B cell (primary cell): ENCODE data around the gene PHF23. TPM values are rescaled to one million over a fixed set of nuclear protein-coding genes. Genes with fewer than 3 reads are reported as not detected.

Source experiments
- ATAC-seq: fragments of 200-7000 bp; cut with Tn5 transposase; one replicate; pipeline ENCODE4 v1.10.0; 2021; ENCODE audit warnings: low read depth, mild to moderate bottlenecking, moderate number of reproducible peaks, moderate library complexity
- CTCF ChIA-PET: fragments of 350-600 bp; sonication (Branson Sonifier 250); formaldehyde crosslinking; loops from one replicate; lab custom pipeline; 2021; ENCODE audit warnings: antibody characterized with exemption, inconsistent platforms; lab: Charles Lee
- POLR2A ChIA-PET: fragments of 350-600 bp; sonication (Branson Sonifier 250); formaldehyde crosslinking; loops from one replicate; lab custom pipeline; 2021; ENCODE audit warnings: antibody characterized with exemption; lab: Charles Lee
- DNase-seq: peaks from one replicate; pipeline ENCODE4 v3.0.0; 2013
- H2AFZ ChIP-seq: 2 replicates; pipeline ENCODE4 v1.6.1; 2012; ENCODE audit warnings: mild to moderate bottlenecking, low read depth, low read length; ENCODE audit not compliant: insufficient read depth, poor library complexity, severe bottlenecking
- H3K27ac ChIP-seq, 2 donors: 1 replicate in 1 of 2; 2 replicates in 1 of 2; pipeline ENCODE4 v1.5.1; 2012 to 2013; ENCODE audit warnings: low read length in 2 of 2, mild to moderate bottlenecking in 2 of 2, moderate library complexity in 1 of 2
- H3K27me3 ChIP-seq, 4 experiments: fragments of 200-600 bp in 1 of 4; sonication (generic) in 1 of 4; replicated peaks in 1 of 4; 1 replicate in 2 of 4; 2 replicates in 2 of 4; pipeline versions ENCODE4 v1.6.1 to v1.7.0; 2013 to 2016; ENCODE audit warnings: low read length in 3 of 4, mild to moderate bottlenecking in 2 of 4, mixed read lengths in 1 of 4, moderate library complexity in 1 of 4; ENCODE audit not compliant: insufficient read depth in 4 of 4, control insufficient read depth in 3 of 4; ENCODE audit errors: control extremely low read depth in 1 of 4
- H3K36me3 ChIP-seq, 2 experiments: replicated peaks in 1 of 2; 1 replicate in 1 of 2; 2 replicates in 1 of 2; pipeline versions ENCODE4 v1.6.1 to v1.7.1; 2013; ENCODE audit warnings: low read length in 1 of 2; ENCODE audit not compliant: insufficient read depth in 2 of 2, control insufficient read depth in 1 of 2; ENCODE audit errors: control extremely low read depth in 1 of 2, extremely low read depth in 1 of 2
- H3K4me1 ChIP-seq, 2 donors: fragments of 200-600 bp in 1 of 2; sonication (generic) in 1 of 2; 1 replicate in 1 of 2; 2 replicates in 1 of 2; pipeline versions ENCODE4 v1.5.1 to v1.6.1; 2013 to 2017; ENCODE audit warnings: low read length in 2 of 2; ENCODE audit not compliant: control insufficient read depth in 2 of 2, insufficient read depth in 2 of 2
- H3K4me2 ChIP-seq: replicated peaks from 2 replicates; pipeline ENCODE3; 2012; ENCODE audit warnings: mild to moderate bottlenecking, low read depth, low read length; ENCODE audit not compliant: poor library complexity, severe bottlenecking
- H3K4me3 ChIP-seq, 5 experiments: fragments of 200-600 bp in 1 of 5; sonication (generic) in 1 of 5; 1 replicate in 3 of 5; 2 replicates in 2 of 5; pipeline versions ENCODE4 v1.5.1 to v1.7.0; 2011 to 2016; ENCODE audit warnings: low read length in 4 of 5, mild to moderate bottlenecking in 4 of 5, low read depth in 2 of 5, control low read depth in 1 of 5, moderate library complexity in 1 of 5; ENCODE audit not compliant: insufficient read depth in 1 of 5; ENCODE audit errors: control extremely low read depth in 1 of 5, extremely low read depth in 1 of 5
- H3K79me2 ChIP-seq: fragments of 200-600 bp; sonication (generic); one replicate; pipeline ENCODE4 v1.6.0; 2016; ENCODE audit warnings: low read length; ENCODE audit not compliant: control insufficient read depth, insufficient read depth
- H3K9ac ChIP-seq: fragments of 200-600 bp; sonication (generic); 2 replicates; pipeline ENCODE4 v1.6.1; 2017; ENCODE audit warnings: mild to moderate bottlenecking, low read length, moderate library complexity
- H3K9me3 ChIP-seq, 3 donors: one replicate each; pipeline versions ENCODE4 v1.6.1 to v1.7.1; 2013; ENCODE audit warnings: low read length in 2 of 3; ENCODE audit not compliant: control insufficient read depth in 2 of 3, insufficient read depth in 1 of 3; ENCODE audit errors: control extremely low read depth in 1 of 3
- H4K20me1 ChIP-seq: 2 replicates; pipeline ENCODE4 v1.6.0; 2012; ENCODE audit warnings: mild to moderate bottlenecking, low read length; ENCODE audit not compliant: insufficient read depth, control insufficient read depth, poor library complexity, severe bottlenecking
- H3K27ac Mint-ChIP-seq: one replicate; pipeline ENCODE4 v1.8.0; 2021; ENCODE audit warnings: mixed read lengths
- H3K27me3 Mint-ChIP-seq: one replicate; pipeline ENCODE4 v1.8.0; 2021; ENCODE audit warnings: mixed read lengths
- H3K4me1 Mint-ChIP-seq: one replicate; pipeline ENCODE4 v1.8.0; 2021; ENCODE audit warnings: mixed read lengths
- H3K4me3 Mint-ChIP-seq: one replicate; pipeline ENCODE4 v1.8.0; 2021; ENCODE audit warnings: mixed read lengths
- H3K9me3 Mint-ChIP-seq: one replicate; pipeline ENCODE4 v1.8.0; 2022; ENCODE audit warnings: mixed read lengths; ENCODE audit not compliant: insufficient read depth
- EZH2 ChIP-seq: IDR thresholded peaks from 2 replicates; pipeline ENCODE4 v1.6.1; 2012; ENCODE audit warnings: borderline replicate concordance, low read depth, mild to moderate bottlenecking, moderate library complexity, low read length; ENCODE audit not compliant: insufficient read depth, poor library complexity, severe bottlenecking
- WGBS: methylation state at CpG from one replicate; pipeline ENCODE4 v1.1.5; 2013; ENCODE audit warnings: missing lambda C conversion rate; ENCODE audit not compliant: insufficient coverage; 5-methylcytosine and 5-hydroxymethylcytosine counted together
- intact Hi-C: fragments of 100-400 bp; cut with micrococcal nuclease; formaldehyde crosslinking; loops from one replicate; pipeline ENCODE4 v1.10.0; 2022
- polyA plus RNA-seq: library from polyadenylated mRNA; depleted of rRNA; stranded (reverse); fragments of >200 nt; gene quantifications from 2 replicates; pipeline ENCODE4 v1.2.3, GENCODE V29; 2012
- total RNA-seq, 2 donors: library from RNA; stranded (reverse); fragments of 120-200 nt in 1 of 2; gene quantifications; 1 replicate in 1 of 2; 2 replicates in 1 of 2; pipeline versions ENCODE4 v1.2.3 to v1.2.4, GENCODE V29; 2013 to 2022
- TF ChIP-seq, protein P1 (sequence below): fragments of 200-600 bp; IDR thresholded peaks from one replicate; pipeline ENCODE4 v1.8.0; 2022; ENCODE audit warnings: antibody characterized with exemption, mild to moderate bottlenecking

PHF23 gene
- total and polyA plus RNA-seq, 2 donors (not counting 1 experiment from before 2014, with no cell fraction given), result 17.6 to 42.3 TPM

DNA sequence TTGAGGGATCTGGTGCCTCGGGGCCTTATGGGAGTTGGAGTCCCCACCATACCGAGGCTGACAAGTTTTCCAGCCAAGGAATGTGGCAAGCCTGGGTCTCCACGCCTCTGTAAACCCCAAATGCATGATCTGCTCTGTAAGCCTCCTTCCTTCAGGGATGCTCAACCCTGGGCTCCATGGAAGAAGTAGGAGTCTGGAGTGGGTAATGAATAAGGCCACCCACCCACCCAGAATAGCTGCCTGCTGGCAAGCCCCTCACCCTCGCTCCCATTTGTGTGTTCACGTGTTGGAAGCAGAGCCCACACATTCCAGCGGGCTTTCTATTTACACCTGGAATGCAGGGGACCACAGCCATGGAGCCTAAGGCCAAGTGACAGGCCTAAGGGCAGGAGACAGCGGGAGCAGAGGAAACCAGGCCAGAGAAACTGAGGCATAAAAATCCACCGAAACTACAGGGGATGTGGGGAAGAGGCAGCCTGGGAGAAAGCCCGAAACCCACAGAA is 24.1 kb downstream of the PHF23 start:
- peak overlapping the region; percentile 99 for H3K27ac Mint-ChIP-seq
- Histone ChIP-seq H3K79me2 (peaks cover 7% of the 10 kb centered on the region), H2AFZ (peak overlapping the region; percentile 53), H3K27ac (peak overlapping the region; percentile 77 to 90), H3K9me3 (no peaks in the 10 kb centered on the region), H3K36me3 (no peaks in the 10 kb centered on the region), H3K9ac (peak overlapping the region; percentile 66), H3K4me3 (peak overlapping the region in 4 of 5 experiments; percentile 39 to 66 (median 55)), H4K20me1 (no peaks in the 10 kb centered on the region), H3K4me2 (peak overlapping the region; percentile 86), H3K4me1 (peaks cover 26 to 53% of the 10 kb centered on the region in 2 donors), H3K27me3 (peaks cover 0 to 4% (median 0%) of the 10 kb centered on the region in 4 experiments)
- intact Hi-C loops, result loop anchor here (2.0 kb wide), 3 partner anchors 92 to 472 kb away; partner anchors contain the start of genes EIF5A, TMEM256 and TP53
- no peak for TF ChIP-seq EZH2
- TF ChIP-seq, protein P1, sequence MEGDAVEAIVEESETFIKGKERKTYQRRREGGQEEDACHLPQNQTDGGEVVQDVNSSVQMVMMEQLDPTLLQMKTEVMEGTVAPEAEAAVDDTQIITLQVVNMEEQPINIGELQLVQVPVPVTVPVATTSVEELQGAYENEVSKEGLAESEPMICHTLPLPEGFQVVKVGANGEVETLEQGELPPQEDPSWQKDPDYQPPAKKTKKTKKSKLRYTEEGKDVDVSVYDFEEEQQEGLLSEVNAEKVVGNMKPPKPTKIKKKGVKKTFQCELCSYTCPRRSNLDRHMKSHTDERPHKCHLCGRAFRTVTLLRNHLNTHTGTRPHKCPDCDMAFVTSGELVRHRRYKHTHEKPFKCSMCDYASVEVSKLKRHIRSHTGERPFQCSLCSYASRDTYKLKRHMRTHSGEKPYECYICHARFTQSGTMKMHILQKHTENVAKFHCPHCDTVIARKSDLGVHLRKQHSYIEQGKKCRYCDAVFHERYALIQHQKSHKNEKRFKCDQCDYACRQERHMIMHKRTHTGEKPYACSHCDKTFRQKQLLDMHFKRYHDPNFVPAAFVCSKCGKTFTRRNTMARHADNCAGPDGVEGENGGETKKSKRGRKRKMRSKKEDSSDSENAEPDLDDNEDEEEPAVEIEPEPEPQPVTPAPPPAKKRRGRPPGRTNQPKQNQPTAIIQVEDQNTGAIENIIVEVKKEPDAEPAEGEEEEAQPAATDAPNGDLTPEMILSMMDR, result no peak
- H3K4me1 Mint-ChIP-seq, result peaks cover 53% of the 10 kb centered on the region
- no peak for ATAC-seq
- DNase-seq, result no peak
- peak overlapping the region; percentile 97 for H3K4me3 Mint-ChIP-seq
- CTCF ChIA-PET, result interaction anchor here (1.9 to 2.3 kb wide), 2 partner anchors 81 to 169 kb away, joined by 5 to 7 read pairs; no protein-coding TSS in a partner anchor
- peaks cover 2% of the 10 kb centered on the region for H3K27me3 Mint-ChIP-seq
- POLR2A ChIA-PET, result interaction anchor here (1.0 to 9.1 kb wide), 2 partner anchors 22 to 114 kb away, joined by 3 to 157 read pairs; partner anchors contain the start of genes DVL2, GABARAP and PHF23
- H3K9me3 Mint-ChIP-seq, result no peaks in the 10 kb centered on the region
- WGBS, result 37% methylated on average over 3 of the region's 9 CpGs
